ENCODE data around the gene CLIC1.

Gene CLIC1

DNA sequence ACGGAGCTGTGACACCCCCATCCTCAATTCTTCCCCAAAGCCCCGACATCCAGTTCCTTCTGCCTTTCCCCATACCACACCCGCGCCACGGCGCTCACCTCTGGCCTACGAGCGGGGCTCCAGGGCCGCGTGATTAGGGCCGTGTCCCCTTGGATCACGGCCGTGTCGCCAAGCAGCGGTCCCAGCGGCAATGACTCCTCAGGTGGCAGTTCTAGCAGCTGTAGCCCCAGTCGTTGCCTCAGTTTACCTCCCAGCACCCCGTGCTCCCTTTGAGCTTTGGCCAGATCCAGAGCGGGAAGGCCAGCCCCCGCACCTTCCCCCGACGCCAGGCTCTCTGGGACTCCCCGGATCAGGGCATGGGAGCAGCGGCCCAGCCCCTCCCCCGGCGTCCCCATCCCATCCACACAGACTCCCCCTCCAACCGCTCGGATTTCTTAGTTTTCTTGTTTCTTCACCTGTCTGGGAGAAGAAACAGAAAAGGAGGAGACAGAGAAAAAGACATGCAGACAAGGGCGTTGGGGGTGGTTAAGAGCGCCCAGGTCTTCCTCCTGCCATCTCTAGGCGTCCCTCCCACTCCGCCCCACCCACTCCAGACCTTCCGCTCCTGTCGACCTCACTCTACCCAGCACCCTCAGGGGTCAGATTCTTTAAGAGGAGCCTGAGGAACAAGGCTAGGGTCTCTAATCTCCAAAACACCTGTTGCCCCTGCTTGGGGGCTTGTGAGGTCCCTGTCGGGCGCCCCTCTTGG is 7.4 kb downstream of the CLIC1 start, which contains the start of gene DDAH2:
Gene DDAH2 (minus strand): TSS at position 533 of the 748 bp plus-strand sequence. CDS start 138 bp downstream, at position 395.
- no peak for DNase-seq (ENCODE audit: low spot score in 2 of 2)
- Histone ChIP-seq H3K9me3 (no peaks in the 10 kb centered on the region), H3K4me1 (peaks cover 5% of the 10 kb centered on the region; the same call in 1 of the 2 replicates), H3K27me3 (ENCODE audit: low read depth) (no peaks in the 10 kb centered on the region), H3K4me3 (peak within 1 kb of the TSS; percentile 82), H3K36me3 (replicated peaks) (peaks cover 35% of the 10 kb centered on the region)
- in situ Hi-C loops (cut with MboI; ENCODE audit: low sequenced_read_pairs) = no loop called here

GRCh38 chr6:31727717-31728671 is 8.3 kb downstream of the CLIC1 start:
- no peak for DNase-seq (ENCODE audit: low spot score in 2 of 2)
- no peaks in the 10 kb centered on the region for H3K27me3 ChIP-seq (ENCODE audit: low read depth)
- peaks cover 4% of the 10 kb centered on the region; the same call in 1 of the 2 replicates for H3K4me1 ChIP-seq
- in situ Hi-C loops (cut with MboI; ENCODE audit: low sequenced_read_pairs) = no loop called here
- peaks cover 25% of the 10 kb centered on the region for H3K36me3 ChIP-seq (replicated peaks)
- no peak overlapping the region for H3K4me3 ChIP-seq
- H3K9me3 ChIP-seq = no peaks in the 10 kb centered on the region

GRCh38 chr6:31727034-31727716 is 9.2 kb downstream of the CLIC1 start:
- H3K36me3 ChIP-seq (replicated peaks) = peaks cover 17% of the 10 kb centered on the region
- no peak for DNase-seq (ENCODE audit: low spot score in 2 of 2)
- H3K4me3 ChIP-seq = no peak overlapping the region
- in situ Hi-C loops (cut with MboI; ENCODE audit: low sequenced_read_pairs) = no loop called here
- H3K27me3 ChIP-seq (ENCODE audit: low read depth) = no peaks in the 10 kb centered on the region
- peaks cover 4% of the 10 kb centered on the region; the same call in 1 of the 2 replicates for H3K4me1 ChIP-seq
- H3K9me3 ChIP-seq = no peaks in the 10 kb centered on the region

- Histone ChIP-seq H3K4me3 (no peak overlapping the region), H3K9me3 (no peaks in the 10 kb centered on the region), H3K4me1 (peaks cover 4% of the 10 kb centered on the region; the same call in 1 of the 2 replicates), H3K36me3 (replicated peaks) (peaks cover 4% of the 10 kb centered on the region), H3K27me3 (ENCODE audit: low read depth) (no peaks in the 10 kb centered on the region)
- in situ Hi-C loops (cut with MboI; ENCODE audit: low sequenced_read_pairs) = no loop called here
- no peak for DNase-seq (ENCODE audit: low spot score in 2 of 2)
These were observed 10.6 kb downstream of the CLIC1 start for GRCh38 chr6:31725502-31726350.

GRCh38 chr6:31723980-31724691 is 12.2 kb downstream of the CLIC1 start:
- Histone ChIP-seq H3K4me1 (no peaks in the 10 kb centered on the region; the same call in 1 of the 2 replicates), H3K36me3 (replicated peaks) (no peaks in the 10 kb centered on the region; the same call in 1 of the 2 replicates), H3K27me3 (ENCODE audit: low read depth) (no peaks in the 10 kb centered on the region), H3K4me3 (no peak overlapping the region), H3K9me3 (no peaks in the 10 kb centered on the region)
- no peak for DNase-seq (ENCODE audit: low spot score in 2 of 2)
- in situ Hi-C loops (cut with MboI; ENCODE audit: low sequenced_read_pairs) = no loop called here

GRCh38 chr6:31723245-31723979 is 12.9 kb downstream of the CLIC1 start, which contains the start of gene MPIG6B:
Gene MPIG6B, plus strand, starts transcription at chr6:31723373. Its CDS starts 11 bp downstream, at chr6:31723384.
- in situ Hi-C loops (cut with MboI; ENCODE audit: low sequenced_read_pairs) = no loop called here
- no peak within 1 kb of the TSS for H3K4me3 ChIP-seq
- H3K36me3 ChIP-seq (replicated peaks) = no peaks in the 10 kb centered on the region; the same call in 1 of the 2 replicates
- H3K4me1 ChIP-seq = no peaks in the 10 kb centered on the region
- DNase-seq (ENCODE audit: low spot score in 2 of 2) = no peak
- no peaks in the 10 kb centered on the region for H3K27me3 ChIP-seq (ENCODE audit: low read depth)
- H3K9me3 ChIP-seq = no peaks in the 10 kb centered on the region

GRCh38 chr6:31722173-31722572 is 14.2 kb downstream of the CLIC1 start:
- H3K27me3 ChIP-seq (ENCODE audit: low read depth) = no peaks in the 10 kb centered on the region
- no peaks in the 10 kb centered on the region for H3K36me3 ChIP-seq (replicated peaks)
- no peaks in the 10 kb centered on the region for H3K9me3 ChIP-seq
- no peak for DNase-seq (ENCODE audit: low spot score in 2 of 2)
- H3K4me1 ChIP-seq = no peaks in the 10 kb centered on the region
- in situ Hi-C loops (cut with MboI; ENCODE audit: low sequenced_read_pairs) = no loop called here
- no peak overlapping the region for H3K4me3 ChIP-seq

GRCh38 chr6:31721351-31722020 is 14.8 kb downstream of the CLIC1 start, which contains the start of gene LY6G6C:
Gene LY6G6C, minus strand, starts transcription at chr6:31721746. Its CDS starts 67 bp downstream, at chr6:31721679.
- no peaks in the 10 kb centered on the region for H3K27me3 ChIP-seq (ENCODE audit: low read depth)
- in situ Hi-C loops (cut with MboI; ENCODE audit: low sequenced_read_pairs) = no loop called here

DNA sequence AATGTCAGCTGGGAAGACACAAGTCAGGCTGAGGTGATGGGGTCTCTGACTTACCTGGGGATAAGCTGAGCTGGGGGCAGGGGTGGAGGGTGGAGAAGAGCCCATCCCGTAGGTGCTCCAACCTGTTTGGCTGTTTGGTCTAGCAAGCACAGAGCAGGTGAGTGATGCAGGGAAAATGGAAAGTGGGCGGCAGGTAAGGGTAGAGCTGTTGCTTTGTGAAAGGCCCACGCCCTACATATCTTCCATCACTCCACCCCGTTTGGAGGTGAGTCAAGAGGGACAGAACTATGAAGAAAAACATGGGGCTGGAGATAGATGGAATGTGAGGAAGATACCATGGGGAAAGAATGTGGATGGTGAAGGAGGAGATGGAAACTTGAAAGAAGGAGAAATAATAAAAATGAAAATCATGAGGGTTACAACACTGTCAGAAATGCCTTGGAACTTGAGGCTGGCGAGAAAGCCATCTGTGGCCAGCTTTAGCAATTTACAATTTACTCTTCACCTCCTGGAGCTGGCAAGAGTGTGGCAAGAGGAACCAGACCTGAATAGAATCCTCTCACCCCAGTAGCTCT is 16.0 kb downstream of the CLIC1 start:
- in situ Hi-C loops (cut with MboI; ENCODE audit: low sequenced_read_pairs) = no loop called here

More at GRCh38 chr6:31721351-31722020, 14.8 kb downstream of the CLIC1 start, which contains the start of gene LY6G6C:
- no peak within 1 kb of the TSS for H3K4me3 ChIP-seq
- no peak for DNase-seq (ENCODE audit: low spot score in 2 of 2)
- no peaks in the 10 kb centered on the region for H3K4me1 ChIP-seq
- no peaks in the 10 kb centered on the region for H3K9me3 ChIP-seq
- H3K36me3 ChIP-seq (replicated peaks) = no peaks in the 10 kb centered on the region

GRCh38 chr6:31719001-31719400 is 17.3 kb downstream of the CLIC1 start:
- Histone ChIP-seq H3K4me1 (peaks cover 3% of the 10 kb centered on the region), H3K9me3 (no peaks in the 10 kb centered on the region), H3K27me3 (ENCODE audit: low read depth) (no peaks in the 10 kb centered on the region), H3K4me3 (no peak overlapping the region), H3K36me3 (replicated peaks) (no peaks in the 10 kb centered on the region)
- DNase-seq (ENCODE audit: low spot score in 2 of 2) = no peak
- in situ Hi-C loops (cut with MboI; ENCODE audit: low sequenced_read_pairs) = no loop called here

More for the DNA sequence above, 16.0 kb downstream of the CLIC1 start:
- DNase-seq (ENCODE audit: low spot score in 2 of 2) = no peak
- H3K4me1 ChIP-seq = no peaks in the 10 kb centered on the region
- H3K36me3 ChIP-seq (replicated peaks) = no peaks in the 10 kb centered on the region
- H3K27me3 ChIP-seq (ENCODE audit: low read depth) = no peaks in the 10 kb centered on the region
- no peak overlapping the region for H3K4me3 ChIP-seq
- H3K9me3 ChIP-seq = no peaks in the 10 kb centered on the region

GRCh38 chr6:31718265-31718664 is 18.1 kb downstream of the CLIC1 start:
- in situ Hi-C loops (cut with MboI; ENCODE audit: low sequenced_read_pairs) = no loop called here
- H3K4me3 ChIP-seq = no peak overlapping the region
- no peaks in the 10 kb centered on the region for H3K36me3 ChIP-seq (replicated peaks)
- DNase-seq (ENCODE audit: low spot score in 2 of 2) = no peak
- peaks cover 7% of the 10 kb centered on the region for H3K4me1 ChIP-seq
- H3K27me3 ChIP-seq (ENCODE audit: low read depth) = no peaks in the 10 kb centered on the region
- H3K9me3 ChIP-seq = no peaks in the 10 kb centered on the region
